SW480 (cell line): ENCODE data around the gene DEFB114.

Experiments
- DNase-seq: peaks from one replicate; pipeline ENCODE4 v3.0.0-alpha.2; 2016; ENCODE audit warnings: low spot score

DEFB114 gene

GRCh38 chr6:49935387-49935786 lies 28.6 kb downstream of the DEFB114 start:
- no peak for DNase-seq

- DNase-seq, result no peak
Measured at GRCh38 chr6:49934770-49935169, 29.2 kb downstream of the DEFB114 start.

- DNase-seq, result no peak
Measured at GRCh38 chr6:49933526-49933925, 30.4 kb downstream of the DEFB114 start.

- no peak for DNase-seq
Measured at GRCh38 chr6:49929340-49929739, 34.6 kb downstream of the DEFB114 start.

GRCh38 chr6:49923826-49924225 lies 40.1 kb downstream of the DEFB114 start:
- no peak for DNase-seq

GRCh38 chr6:49919935-49920644 lies 43.9 kb downstream of the DEFB114 start:
- DNase-seq, result no peak

GRCh38 chr6:49919261-49919660 lies 44.7 kb downstream of the DEFB114 start:
- no peak for DNase-seq

GRCh38 chr6:49918787-49919186 lies 45.2 kb downstream of the DEFB114 start:
- no peak for DNase-seq

- no peak for DNase-seq
Measured at GRCh38 chr6:49915035-49915434, 48.9 kb downstream of the DEFB114 start.

GRCh38 chr6:49913636-49914375 lies 50.2 kb downstream of the DEFB114 start:
- DNase-seq, result peak; percentile 18

- no peak for DNase-seq
Measured at GRCh38 chr6:49912196-49912595, 51.8 kb downstream of the DEFB114 start.

- DNase-seq, result no peak
Measured at GRCh38 chr6:49911252-49911651, 52.7 kb downstream of the DEFB114 start.
